ENCODE data around the gene ZFAND5.

DNA sequence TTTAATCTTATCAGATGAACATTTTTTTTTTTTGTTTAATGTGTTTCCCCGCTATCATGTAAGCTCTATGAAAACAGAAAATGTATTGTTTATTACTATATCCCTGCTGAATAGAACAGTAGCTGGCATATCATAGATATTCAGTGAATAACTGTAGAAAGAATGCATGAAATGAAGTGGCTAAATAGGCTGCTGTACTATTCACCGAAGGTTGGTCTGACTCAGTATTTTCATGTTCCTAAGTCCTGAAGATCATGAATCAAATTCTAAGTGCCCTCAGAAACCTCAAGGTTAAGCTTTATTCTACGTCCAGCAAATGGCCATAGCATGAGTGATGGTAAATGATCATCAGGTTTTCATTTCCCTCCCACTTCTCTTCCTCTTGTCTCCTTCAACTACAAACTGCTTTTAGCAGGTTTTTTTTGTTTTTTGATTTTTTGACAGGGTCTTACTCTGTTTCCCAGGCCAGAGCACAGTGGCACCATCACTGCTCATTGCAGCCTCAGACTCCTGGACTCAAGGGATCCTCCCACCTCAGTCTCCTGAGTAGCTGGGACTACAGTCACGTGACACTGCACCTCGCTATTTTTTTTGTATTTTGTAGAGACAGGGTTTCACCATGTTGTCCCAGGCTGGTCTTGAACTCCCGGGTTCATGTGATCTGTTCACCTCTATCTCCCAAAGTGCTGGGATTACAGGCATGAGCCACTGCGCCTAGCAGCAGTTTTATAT, 19.1 kb upstream of the ZFAND5 start:
- no peak for TF ChIP-seq POLR2A (IDR thresholded peaks at IDR 0.05)
- TF ChIP-seq, protein P1, sequence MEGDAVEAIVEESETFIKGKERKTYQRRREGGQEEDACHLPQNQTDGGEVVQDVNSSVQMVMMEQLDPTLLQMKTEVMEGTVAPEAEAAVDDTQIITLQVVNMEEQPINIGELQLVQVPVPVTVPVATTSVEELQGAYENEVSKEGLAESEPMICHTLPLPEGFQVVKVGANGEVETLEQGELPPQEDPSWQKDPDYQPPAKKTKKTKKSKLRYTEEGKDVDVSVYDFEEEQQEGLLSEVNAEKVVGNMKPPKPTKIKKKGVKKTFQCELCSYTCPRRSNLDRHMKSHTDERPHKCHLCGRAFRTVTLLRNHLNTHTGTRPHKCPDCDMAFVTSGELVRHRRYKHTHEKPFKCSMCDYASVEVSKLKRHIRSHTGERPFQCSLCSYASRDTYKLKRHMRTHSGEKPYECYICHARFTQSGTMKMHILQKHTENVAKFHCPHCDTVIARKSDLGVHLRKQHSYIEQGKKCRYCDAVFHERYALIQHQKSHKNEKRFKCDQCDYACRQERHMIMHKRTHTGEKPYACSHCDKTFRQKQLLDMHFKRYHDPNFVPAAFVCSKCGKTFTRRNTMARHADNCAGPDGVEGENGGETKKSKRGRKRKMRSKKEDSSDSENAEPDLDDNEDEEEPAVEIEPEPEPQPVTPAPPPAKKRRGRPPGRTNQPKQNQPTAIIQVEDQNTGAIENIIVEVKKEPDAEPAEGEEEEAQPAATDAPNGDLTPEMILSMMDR (IDR thresholded peaks at IDR 0.05), result no peak

Data from thyroid gland (tissue), 4 donors.